GM12875 (cell line): ENCODE measurements around the gene KRTAP1-5.
"Not testable (repeated sequence)": the region's sequence is repeated elsewhere in the genome, so short reads cannot be mapped to it uniquely, and the experiment has no call there.

Source experiments
- H3K4me3 ChIP-seq: one replicate; pipeline ENCODE4 v1.5.1; 2011; ENCODE audit warnings: low read depth, low read length, control low read depth
- CTCF ChIP-seq: IDR thresholded peaks from 2 replicates; pipeline ENCODE4 v1.5.1; 2011; ENCODE audit warnings: low read depth, mild to moderate bottlenecking, control low read depth, inconsistent platforms, low read length, moderate library complexity, borderline replicate concordance; ENCODE audit not compliant: insufficient read depth

Gene KRTAP1-5

GRCh38 chr17:41001795-41002194 is 25.2 kb downstream of the KRTAP1-5 start:
- no peak for TF ChIP-seq CTCF
- H3K4me3 ChIP-seq = no peak overlapping the region

DNA sequence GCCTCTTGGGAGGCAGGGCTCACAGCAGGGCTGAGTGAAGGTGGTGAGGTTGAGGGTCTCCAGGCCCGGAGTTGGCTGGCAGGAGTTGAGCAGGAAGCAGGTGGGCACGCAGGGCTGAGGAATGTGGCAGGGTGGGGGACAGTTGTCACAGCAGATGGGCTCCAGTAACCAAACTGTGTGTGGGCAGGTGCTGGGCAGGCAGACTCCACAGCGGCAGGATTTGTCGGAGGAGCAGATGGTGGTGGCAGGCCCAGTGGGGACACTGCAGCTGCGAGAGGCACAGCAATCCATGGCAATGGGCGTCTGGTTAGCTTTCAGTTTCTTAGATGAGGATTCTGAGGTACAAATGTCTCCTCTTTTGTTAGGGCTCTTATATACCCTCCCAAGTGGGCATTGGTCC is 27.4 kb downstream of the KRTAP1-5 start, which contains the start of gene KRTAP3-2:
KRTAP3-2 (minus strand) TSS at position 344 of the 400 bp plus-strand sequence; CDS start at position 291, 53 bp downstream.
- H3K4me3 ChIP-seq = not testable (repeated sequence)

DNA sequence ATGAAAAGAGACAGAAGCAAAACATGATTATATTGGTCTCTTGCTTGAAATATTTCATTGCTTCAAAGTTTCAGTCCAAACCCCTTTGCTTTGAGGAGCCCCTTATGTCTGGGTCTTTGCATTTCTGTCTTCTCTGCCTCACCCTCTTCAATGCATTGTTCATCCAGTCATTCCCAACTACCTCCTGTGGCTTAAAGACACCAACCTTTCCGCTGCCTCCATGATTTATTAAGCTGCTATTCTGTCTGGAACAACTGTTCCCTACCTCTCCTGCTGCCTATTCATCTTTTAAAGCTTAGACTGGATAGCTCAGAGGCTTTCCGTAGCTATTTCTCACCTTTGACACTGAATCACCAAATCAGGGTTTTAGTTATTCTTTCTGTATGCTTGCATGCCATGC is 29.6 kb downstream of the KRTAP1-5 start:
- no peak for TF ChIP-seq CTCF
- no peak overlapping the region for H3K4me3 ChIP-seq

DNA sequence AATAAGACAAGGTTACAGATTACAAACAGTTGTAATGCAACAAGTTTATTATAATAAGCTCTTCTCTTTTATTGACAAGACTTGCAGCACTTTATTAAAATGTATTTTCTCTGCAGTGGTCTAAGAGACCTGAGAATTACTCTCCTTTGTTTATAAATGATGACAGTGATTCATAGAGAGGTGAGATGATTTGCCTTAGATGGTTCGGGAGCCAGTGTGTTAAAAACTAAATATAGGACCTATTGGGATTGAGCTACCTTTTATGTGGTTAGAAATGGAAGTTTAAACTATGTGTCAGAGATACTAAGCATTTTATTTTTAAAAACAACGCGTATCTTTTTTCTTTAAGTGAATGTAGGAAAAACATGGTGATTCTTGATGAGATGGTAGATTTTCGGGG is 30.2 kb downstream of the KRTAP1-5 start:
- H3K4me3 ChIP-seq = no peak overlapping the region
- TF ChIP-seq CTCF = no peak

DNA sequence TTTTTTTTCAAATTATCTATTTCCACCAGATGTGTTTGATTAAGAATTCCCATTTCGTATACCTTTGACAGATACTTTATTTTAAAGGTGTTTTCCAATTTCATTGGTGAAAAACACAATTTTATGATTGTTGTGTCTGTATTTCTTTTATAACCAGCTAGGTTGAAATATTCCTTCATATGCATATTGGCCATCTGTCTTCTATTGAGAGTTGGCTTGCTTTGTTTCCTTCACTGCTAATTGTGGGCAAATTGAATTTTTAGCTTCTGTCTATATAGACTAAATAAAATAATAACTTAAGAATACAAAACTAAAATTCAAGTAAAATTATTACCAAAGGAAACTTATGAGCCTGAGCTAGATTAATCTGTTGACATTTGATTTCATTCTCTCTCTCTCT is 31.9 kb downstream of the KRTAP1-5 start:
- TF ChIP-seq CTCF = no peak
- no peak overlapping the region for H3K4me3 ChIP-seq

- H3K4me3 ChIP-seq = no peak within 1 kb of the TSS
- TF ChIP-seq CTCF = no peak
These were observed 33.2 kb downstream of the KRTAP1-5 start, which contains the start of gene KRTAP3-3 for GRCh38 chr17:40993839-40994238. TSS of gene KRTAP3-3 (minus strand) at chr17:40994164. CDS start at chr17:40994097, 67 bp downstream.

DNA sequence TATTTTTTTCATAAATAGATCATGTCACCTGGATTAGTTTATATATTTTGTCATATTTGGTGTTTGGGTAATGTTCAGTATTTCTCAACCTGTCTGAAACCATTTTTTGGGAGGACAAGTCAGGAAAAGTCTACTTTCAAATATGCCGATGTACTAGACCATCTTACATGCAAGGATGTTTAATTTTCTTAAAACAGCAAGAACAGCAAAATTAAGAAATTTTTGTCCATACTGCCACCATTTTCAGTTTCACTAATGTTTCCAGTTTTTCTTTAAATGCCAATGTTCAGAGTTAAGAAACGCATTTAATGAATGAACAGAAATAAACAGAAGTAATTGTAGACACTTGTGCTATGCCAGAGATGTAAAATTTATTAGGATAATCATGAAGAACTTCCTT is 33.9 kb downstream of the KRTAP1-5 start:
- TF ChIP-seq CTCF = no peak
- H3K4me3 ChIP-seq = no peak overlapping the region

GRCh38 chr17:40992666-40993065 is 34.3 kb downstream of the KRTAP1-5 start:
- no peak overlapping the region for H3K4me3 ChIP-seq
- TF ChIP-seq CTCF = no peak
